Right atrium auricular region (tissue), 2 donors: ENCODE data around the gene OTUD3. TPM values are rescaled to one million over a fixed set of nuclear protein-coding genes. Genes with fewer than 3 reads are reported as not detected.

Experiments used
- DNase-seq: peaks from one replicate; pipeline ENCODE4 v3.0.0-alpha.2; 2019; ENCODE audit warnings: low spot score
- H3K27ac ChIP-seq, 2 donors: fragments of 200-600 bp; sonication (generic); 1 replicate in 1 of 2; 2 replicates in 1 of 2; pipeline ENCODE4 v1.5.1; 2016 to 2019
- H3K27me3 ChIP-seq, 2 donors: fragments of 200-600 bp; sonication (generic); one replicate each; pipeline versions ENCODE4 v1.5.1 to v1.6.0; 2017 to 2019
- H3K36me3 ChIP-seq: fragments of 200-600 bp; sonication (generic); one replicate; pipeline ENCODE4 v1.5.1; 2016
- H3K4me1 ChIP-seq, 2 donors: fragments of 200-600 bp; sonication (generic); one replicate each; pipeline versions ENCODE4 v1.5.1 to v1.6.0; 2017 to 2019
- H3K4me3 ChIP-seq, 2 donors: fragments of 200-600 bp; sonication (generic); 1 replicate in 1 of 2; 2 replicates in 1 of 2; pipeline ENCODE4 v1.5.1; 2017 to 2019; ENCODE audit warnings: mild to moderate bottlenecking in 1 of 2, moderate library complexity in 1 of 2
- H3K9me3 ChIP-seq, 2 donors: fragments of 200-600 bp; sonication (generic); one replicate each; pipeline ENCODE4 v1.5.1; 2019
- CTCF ChIP-seq, 2 donors: fragments of 200-600 bp; sonication (generic); IDR thresholded peaks; one replicate each; pipeline ENCODE4 v1.5.1; 2019; ENCODE audit warnings: antibody characterized with exemption in 2 of 2
- total RNA-seq, 2 donors: library from RNA; depleted of rRNA; stranded (reverse); fragments of >200 nt; gene quantifications; one replicate each; pipeline ENCODE4 v1.1.0, GENCODE V29; 2016

OTUD3 gene
- total RNA-seq, 2 donors from 2014 or later, result 2.4 to 31.6 TPM

GRCh38 chr1:19941206-19941568 is 59.0 kb downstream of the OTUD3 start:
- Histone ChIP-seq H3K36me3 (no peaks in the 10 kb centered on the region), H3K9me3 (no peaks in the 10 kb centered on the region), H3K4me1 (no peaks in the 10 kb centered on the region), H3K27ac (no peak overlapping the region), H3K4me3 (no peak overlapping the region), H3K27me3 (no peaks in the 10 kb centered on the region)
- no peak for TF ChIP-seq CTCF (IDR thresholded peaks at IDR 0.05)
- DNase-seq, result no peak

DNA sequence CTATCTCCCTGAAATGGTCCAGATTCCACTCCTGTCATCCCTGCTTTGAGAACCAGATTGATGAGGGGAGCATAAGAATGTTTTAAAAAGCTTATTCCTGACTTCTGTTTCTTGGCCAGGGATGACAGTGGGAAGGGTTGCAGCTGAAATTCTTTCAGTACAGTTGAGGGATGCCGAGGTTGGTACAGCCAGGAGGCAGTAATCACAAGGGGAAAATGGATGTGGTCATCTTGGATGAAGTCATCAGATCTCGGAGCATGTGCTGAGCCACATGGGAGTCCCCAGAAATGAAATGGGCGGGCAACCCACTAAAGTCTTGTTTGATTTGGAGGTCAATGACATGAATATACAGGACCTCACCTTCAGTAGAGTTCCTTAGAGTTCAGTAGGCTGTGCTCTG is 59.9 kb downstream of the OTUD3 start:
- no peak overlapping the region for H3K4me3 ChIP-seq
- H3K36me3 ChIP-seq, result no peaks in the 10 kb centered on the region
- H3K27ac ChIP-seq, result no peak overlapping the region
- no peaks in the 10 kb centered on the region for H3K9me3 ChIP-seq
- no peaks in the 10 kb centered on the region for H3K4me1 ChIP-seq
- no peak for TF ChIP-seq CTCF (IDR thresholded peaks at IDR 0.05)
- no peak for DNase-seq
- H3K27me3 ChIP-seq, result no peaks in the 10 kb centered on the region

DNA sequence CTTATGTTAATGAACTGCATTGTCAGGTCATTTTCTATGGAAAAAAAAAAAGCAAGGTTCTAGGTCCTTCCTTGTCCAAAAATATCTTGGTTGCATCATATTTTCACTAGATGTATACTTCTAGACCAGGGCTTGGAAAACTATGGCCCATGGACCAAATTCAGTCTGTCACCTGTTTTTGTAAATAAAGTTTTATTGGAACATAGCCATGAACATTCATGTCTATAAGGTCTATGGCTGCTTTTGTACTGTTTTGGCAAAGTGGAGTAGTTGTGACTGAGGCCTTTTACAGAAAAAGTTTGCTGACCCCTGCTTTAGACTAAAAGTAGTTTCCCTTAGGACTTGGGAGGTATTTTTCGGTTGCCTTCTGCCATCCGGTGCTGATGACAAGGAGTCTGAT is 60.5 kb downstream of the OTUD3 start:
- H3K27me3 ChIP-seq, result no peaks in the 10 kb centered on the region
- DNase-seq, result no peak
- H3K4me3 ChIP-seq, result no peak overlapping the region
- no peak overlapping the region for H3K27ac ChIP-seq
- no peaks in the 10 kb centered on the region for H3K4me1 ChIP-seq
- no peaks in the 10 kb centered on the region for H3K9me3 ChIP-seq
- no peaks in the 10 kb centered on the region for H3K36me3 ChIP-seq
- TF ChIP-seq CTCF (IDR thresholded peaks at IDR 0.05), result no peak

GRCh38 chr1:19945914-19946313 is 63.7 kb downstream of the OTUD3 start:
- Histone ChIP-seq H3K9me3 (no peaks in the 10 kb centered on the region), H3K4me3 (no peak overlapping the region), H3K4me1 (no peaks in the 10 kb centered on the region), H3K36me3 (no peaks in the 10 kb centered on the region), H3K27me3 (no peaks in the 10 kb centered on the region), H3K27ac (no peak overlapping the region)
- TF ChIP-seq CTCF (IDR thresholded peaks at IDR 0.05), result no peak
- no peak for DNase-seq

- Histone ChIP-seq H3K27me3 (no peaks in the 10 kb centered on the region), H3K4me1 (no peaks in the 10 kb centered on the region), H3K4me3 (no peak overlapping the region), H3K27ac (no peak overlapping the region), H3K9me3 (no peaks in the 10 kb centered on the region), H3K36me3 (no peaks in the 10 kb centered on the region)
- DNase-seq, result no peak
- no peak for TF ChIP-seq CTCF (IDR thresholded peaks at IDR 0.05)
Observed at GRCh38 chr1:19946331-19946751, 64.1 kb downstream of the OTUD3 start.

- Histone ChIP-seq H3K4me1 (no peaks in the 10 kb centered on the region), H3K36me3 (no peaks in the 10 kb centered on the region), H3K27ac (no peak overlapping the region), H3K27me3 (no peaks in the 10 kb centered on the region), H3K4me3 (no peak overlapping the region), H3K9me3 (no peaks in the 10 kb centered on the region)
- TF ChIP-seq CTCF (IDR thresholded peaks at IDR 0.05), result no peak
- DNase-seq, result no peak
Observed at GRCh38 chr1:19946971-19947370, 64.8 kb downstream of the OTUD3 start.
